ENCODE measurements around the gene PTPRF.

DNA sequence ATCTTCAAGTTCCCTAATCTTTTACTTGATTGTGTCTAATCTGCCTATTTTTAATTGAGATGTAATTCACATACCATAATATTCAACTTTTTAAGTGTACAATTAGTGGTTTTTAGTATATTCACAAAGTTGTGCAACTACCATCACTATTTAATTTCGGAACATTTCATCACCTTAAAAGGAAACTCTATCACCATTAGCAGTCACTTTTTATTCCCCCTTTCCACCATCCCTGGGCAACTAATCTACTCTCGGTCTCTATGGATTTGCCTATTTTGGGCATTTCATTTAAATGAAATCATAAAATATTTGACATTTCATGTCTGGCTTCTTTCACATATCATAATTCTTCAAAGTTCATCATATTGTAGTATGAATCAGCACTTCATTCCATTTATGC lies 46.3 kb upstream of the PTPRF start:
- TF ChIP-seq, protein P1, sequence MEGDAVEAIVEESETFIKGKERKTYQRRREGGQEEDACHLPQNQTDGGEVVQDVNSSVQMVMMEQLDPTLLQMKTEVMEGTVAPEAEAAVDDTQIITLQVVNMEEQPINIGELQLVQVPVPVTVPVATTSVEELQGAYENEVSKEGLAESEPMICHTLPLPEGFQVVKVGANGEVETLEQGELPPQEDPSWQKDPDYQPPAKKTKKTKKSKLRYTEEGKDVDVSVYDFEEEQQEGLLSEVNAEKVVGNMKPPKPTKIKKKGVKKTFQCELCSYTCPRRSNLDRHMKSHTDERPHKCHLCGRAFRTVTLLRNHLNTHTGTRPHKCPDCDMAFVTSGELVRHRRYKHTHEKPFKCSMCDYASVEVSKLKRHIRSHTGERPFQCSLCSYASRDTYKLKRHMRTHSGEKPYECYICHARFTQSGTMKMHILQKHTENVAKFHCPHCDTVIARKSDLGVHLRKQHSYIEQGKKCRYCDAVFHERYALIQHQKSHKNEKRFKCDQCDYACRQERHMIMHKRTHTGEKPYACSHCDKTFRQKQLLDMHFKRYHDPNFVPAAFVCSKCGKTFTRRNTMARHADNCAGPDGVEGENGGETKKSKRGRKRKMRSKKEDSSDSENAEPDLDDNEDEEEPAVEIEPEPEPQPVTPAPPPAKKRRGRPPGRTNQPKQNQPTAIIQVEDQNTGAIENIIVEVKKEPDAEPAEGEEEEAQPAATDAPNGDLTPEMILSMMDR (conservative IDR thresholded peaks at IDR 0.05; ENCODE audit: low read depth, low read length), result no peak
- no peak for TF ChIP-seq EZH2 (IDR thresholded peaks at IDR 0.05; ENCODE audit: borderline replicate concordance, low read depth, low read length, poor library complexity, severe bottlenecking)
